RWPE1 (cell line): ENCODE measurements around the gene YWHAG.
"Not testable (repeated sequence)": the region's sequence is repeated elsewhere in the genome, so short reads cannot be mapped to it uniquely, and the experiment has no call there.

Source experiments
- CTCF ChIA-PET: fragments of 350-600 bp; sonication (Branson Sonifier 250); formaldehyde crosslinking; extraction: SDS; loops from one replicate; lab custom pipeline; 2021; lab: Yijun Ruan, JAX
- POLR2A ChIA-PET: fragments of 400-600 bp; formaldehyde crosslinking; extraction: SDS; loops from one replicate; lab custom pipeline; 2020; ENCODE audit warnings: antibody characterized with exemption; ENCODE audit not compliant: low non-redundant PET; lab: Yijun Ruan, JAX
- DNase-seq: peaks from one replicate; pipeline ENCODE4 v3.0.0; 2012; ENCODE audit warnings: low spot score
- H3K27ac ChIP-seq: fragments of 450-650 bp; 2 replicates; pipeline ENCODE4 v1.5.1; 2017
- TF ChIP-seq, protein P1 (sequence below): fragments of 450-650 bp; conservative IDR thresholded peaks from 2 replicates; pipeline ENCODE4 v1.5.1; 2017; ENCODE audit warnings: low read depth, mild to moderate bottlenecking

YWHAG gene

DNA sequence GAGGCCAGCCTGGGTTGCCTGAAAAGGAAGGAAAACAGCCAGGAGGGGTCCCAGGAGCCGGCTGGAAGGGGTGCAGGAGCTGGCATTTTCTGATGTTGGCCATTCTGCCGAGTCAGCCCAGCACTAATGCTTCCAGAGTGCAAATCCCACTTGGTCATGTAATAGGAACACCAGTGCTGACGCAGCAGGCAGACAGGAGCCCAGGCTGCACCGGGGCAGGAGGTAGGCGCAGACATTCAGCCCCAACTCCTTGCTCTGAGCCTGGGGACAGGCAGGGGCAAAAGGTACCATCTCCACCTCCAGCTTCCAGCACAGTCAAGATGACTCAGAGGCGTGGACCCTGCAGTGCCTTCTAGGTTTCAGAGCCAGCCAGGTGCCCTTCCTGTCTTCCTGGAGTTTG is 10.2 kb upstream of the YWHAG start:
- ChIA-PET CTCF (interaction anchor here (0.6 kb wide), 1 partner anchor 10 kb away, joined by 3 read pairs; the partner anchor contains the start of gene YWHAG), POLR2A (no interaction called here)
- no peak for DNase-seq
- TF ChIP-seq, protein P1, sequence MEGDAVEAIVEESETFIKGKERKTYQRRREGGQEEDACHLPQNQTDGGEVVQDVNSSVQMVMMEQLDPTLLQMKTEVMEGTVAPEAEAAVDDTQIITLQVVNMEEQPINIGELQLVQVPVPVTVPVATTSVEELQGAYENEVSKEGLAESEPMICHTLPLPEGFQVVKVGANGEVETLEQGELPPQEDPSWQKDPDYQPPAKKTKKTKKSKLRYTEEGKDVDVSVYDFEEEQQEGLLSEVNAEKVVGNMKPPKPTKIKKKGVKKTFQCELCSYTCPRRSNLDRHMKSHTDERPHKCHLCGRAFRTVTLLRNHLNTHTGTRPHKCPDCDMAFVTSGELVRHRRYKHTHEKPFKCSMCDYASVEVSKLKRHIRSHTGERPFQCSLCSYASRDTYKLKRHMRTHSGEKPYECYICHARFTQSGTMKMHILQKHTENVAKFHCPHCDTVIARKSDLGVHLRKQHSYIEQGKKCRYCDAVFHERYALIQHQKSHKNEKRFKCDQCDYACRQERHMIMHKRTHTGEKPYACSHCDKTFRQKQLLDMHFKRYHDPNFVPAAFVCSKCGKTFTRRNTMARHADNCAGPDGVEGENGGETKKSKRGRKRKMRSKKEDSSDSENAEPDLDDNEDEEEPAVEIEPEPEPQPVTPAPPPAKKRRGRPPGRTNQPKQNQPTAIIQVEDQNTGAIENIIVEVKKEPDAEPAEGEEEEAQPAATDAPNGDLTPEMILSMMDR, result no peak
- H3K27ac ChIP-seq, result peak overlapping the region; percentile 65

DNA sequence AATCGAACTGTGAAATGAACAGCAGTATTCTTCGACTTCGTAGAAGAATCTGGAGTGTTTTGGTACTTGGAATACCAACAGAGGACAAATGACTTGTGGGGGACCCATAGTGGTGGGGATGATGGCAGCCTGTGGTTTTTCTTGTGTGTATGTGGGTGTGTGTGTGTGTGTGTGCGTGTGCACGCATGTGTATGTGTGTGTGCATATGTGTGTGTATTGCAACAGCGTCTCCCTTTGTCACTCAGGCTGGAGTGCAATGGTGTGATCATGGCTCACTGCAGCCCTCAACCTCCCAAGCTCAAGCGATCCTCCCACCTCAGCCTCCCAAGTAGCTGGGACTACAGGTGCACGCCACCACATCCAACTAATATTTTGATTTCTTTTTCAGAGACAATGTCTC is 9.4 kb upstream of the YWHAG start:
- ChIA-PET CTCF (no interaction called here), POLR2A (no interaction called here)
- DNase-seq, result no peak
- H3K27ac ChIP-seq, result peak overlapping the region; percentile 65; the same call in 1 of the 2 replicates
- TF ChIP-seq, protein P1, result no peak

DNA sequence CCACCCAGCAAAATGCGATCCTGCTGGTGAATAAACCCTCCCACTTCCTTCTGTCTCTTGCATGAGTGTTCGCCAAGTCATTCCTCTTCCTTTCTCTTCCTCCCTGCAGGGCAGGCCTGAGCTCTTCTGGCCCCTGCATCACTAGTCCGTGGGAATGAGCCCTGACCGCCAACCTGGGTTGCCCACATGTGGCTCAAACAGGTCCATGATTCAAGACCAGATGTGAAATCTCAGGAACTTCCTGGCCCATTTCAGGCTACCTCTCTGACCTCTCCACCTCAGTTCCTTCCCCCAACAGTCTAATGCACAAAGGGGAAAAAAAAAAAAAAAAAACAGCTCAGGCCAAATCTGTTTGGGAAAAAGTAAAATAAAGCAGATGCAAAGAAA is 5.4 kb upstream of the YWHAG start:
- H3K27ac ChIP-seq, result peak overlapping the region; percentile 99
- ChIA-PET CTCF (interaction anchor here (0.6 to 1.3 kb wide), 3 partner anchors 22 to 96 kb away, joined by 3 to 5 read pairs (median 3); no protein-coding TSS in a partner anchor), POLR2A (interaction anchor here (0.6 to 1.1 kb wide), 4 partner anchors 28 to 785 kb away, joined by 3 to 7 read pairs (median 4); no protein-coding TSS in a partner anchor)
- TF ChIP-seq, protein P1, result no peak
- peak; percentile 30 for DNase-seq

DNA sequence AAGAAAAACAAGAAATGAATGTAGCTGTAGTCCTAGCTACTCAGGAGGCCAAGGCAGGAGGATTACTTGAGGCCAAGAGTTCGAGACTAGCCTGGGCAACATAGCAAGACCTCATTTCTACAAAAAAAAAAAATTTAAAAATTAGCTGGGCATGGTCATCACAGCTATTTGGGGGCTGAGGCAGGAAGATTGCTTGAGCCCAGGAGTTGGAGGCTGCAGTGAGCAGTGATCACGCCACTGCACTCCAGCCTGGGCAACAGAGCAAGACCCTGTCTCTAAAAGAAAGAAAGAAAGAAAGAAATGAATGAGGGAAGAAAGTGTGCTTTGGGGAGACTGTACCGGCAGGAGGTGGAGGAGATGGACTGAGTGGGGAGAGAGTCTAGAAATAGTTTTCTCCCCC is 5.0 kb upstream of the YWHAG start:
- CTCF ChIA-PET, result interaction anchor here (0.7 to 1.3 kb wide), 2 partner anchors 56 to 300 kb away, joined by 3 to 4 read pairs; no protein-coding TSS in a partner anchor
- POLR2A ChIA-PET, result interaction anchor here (0.7 to 1.1 kb wide), 2 partner anchors 31 to 69 kb away, joined by 3 read pairs; no protein-coding TSS in a partner anchor
- not testable (repeated sequence) for DNase-seq
- H3K27ac ChIP-seq, result peak overlapping the region; percentile 99

DNA sequence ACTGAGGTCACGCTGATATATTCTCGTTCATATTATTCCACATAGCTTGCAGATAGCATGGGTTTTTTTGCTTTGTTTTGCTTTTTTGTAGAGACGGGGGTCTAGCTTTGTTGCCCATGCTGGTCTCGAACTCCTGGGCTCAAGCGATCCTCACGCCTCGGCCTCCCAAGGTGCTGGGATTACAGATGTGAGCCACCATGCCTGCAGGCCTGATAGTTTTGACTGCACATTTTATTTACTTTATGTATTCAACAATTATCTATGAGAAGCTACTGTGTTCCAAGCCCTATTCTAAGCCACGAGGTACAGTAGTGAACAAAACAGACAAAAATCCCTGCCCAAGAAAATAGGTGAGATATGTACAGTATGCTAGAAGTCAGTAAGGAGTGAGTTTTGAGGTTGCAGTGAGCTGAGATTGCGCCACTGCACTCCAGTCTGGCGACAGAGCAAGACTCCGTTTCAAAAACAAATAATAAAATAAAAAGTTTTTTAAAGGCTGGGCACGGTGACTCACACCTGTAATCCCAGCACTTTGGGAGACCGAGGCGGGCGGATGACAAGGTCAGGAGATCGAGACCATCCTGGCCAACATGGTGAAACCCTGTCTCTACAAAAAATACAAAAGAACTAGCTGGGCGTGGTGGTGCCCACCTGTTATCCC is 1.3 kb upstream of the YWHAG start:
- ChIA-PET CTCF (interaction anchor here (0.6 to 0.8 kb wide), 3 partner anchors 27 to 64 kb away, joined by 3 to 5 read pairs (median 3); no protein-coding TSS in a partner anchor), POLR2A (no interaction called here)
- TF ChIP-seq, protein P1, result no peak
- H3K27ac ChIP-seq, result peak overlapping the region; percentile 92
- DNase-seq, result no peak

DNA sequence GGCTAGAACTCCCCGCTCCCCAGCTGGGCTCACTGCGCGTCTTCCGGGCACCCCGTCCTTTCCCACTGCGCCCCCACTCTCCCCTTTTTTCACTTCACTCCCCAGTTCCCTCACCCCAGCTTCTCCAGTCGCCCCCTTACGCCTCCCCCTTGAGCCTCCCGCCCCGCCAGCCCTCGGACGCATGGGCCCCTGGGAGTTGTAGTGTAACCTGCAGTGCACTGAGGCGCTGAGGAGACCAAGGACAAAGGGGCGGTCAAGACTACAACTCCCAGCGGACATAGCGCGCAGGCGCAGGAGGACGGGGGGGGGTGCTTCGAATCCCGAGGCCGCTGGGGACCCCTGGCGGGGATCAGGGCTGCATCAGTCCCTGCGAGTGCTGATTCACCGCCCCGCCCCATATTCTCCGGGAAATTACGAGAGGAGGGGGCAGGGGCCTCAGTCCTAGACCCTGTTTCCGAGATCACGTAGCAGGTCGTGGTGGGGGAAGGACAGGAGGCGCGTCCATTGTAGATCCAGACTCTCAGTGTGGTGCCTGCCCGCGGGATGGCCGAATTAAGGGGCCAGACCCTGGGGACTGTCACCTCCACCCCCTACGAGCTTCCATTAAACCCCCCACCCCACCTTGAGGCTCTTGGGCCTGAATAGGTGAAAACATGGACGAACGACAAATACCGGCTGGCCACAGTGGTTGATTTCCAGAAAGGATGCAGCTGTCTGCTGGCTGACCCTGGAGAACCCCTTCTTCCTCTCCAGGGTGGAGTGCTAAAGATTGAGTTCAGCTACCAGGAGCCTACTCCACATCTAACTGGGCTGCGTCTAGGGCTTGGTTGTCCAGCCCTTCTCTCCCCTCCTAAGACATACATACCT is 553 bp upstream of the YWHAG start:
- ChIA-PET POLR2A (interaction anchor here (1.0 kb wide), 1 partner anchor 41 kb away, joined by 4 read pairs; no protein-coding TSS in a partner anchor), CTCF (interaction anchor here (0.6 to 0.8 kb wide), 5 partner anchors 10 to 181 kb away, joined by 3 to 4 read pairs (median 3); no protein-coding TSS in a partner anchor)
- H3K27ac ChIP-seq, result peak overlapping the region; percentile 92
- peak; percentile 98 for DNase-seq
- TF ChIP-seq, protein P1, result peak; percentile 94
